Femur (tissue), 1 donor: ENCODE measurements around the gene AKR1B1.

Experiments used
- DNase-seq: peaks from one replicate; pipeline ENCODE4 v3.0.0-alpha.2; 2017

The AKR1B1 gene

GRCh38 chr7:134468475-134468874 lies 9.6 kb upstream of the AKR1B1 start:
- DNase-seq, result no peak

GRCh38 chr7:134468054-134468453 lies 9.2 kb upstream of the AKR1B1 start:
- DNase-seq, result no peak

GRCh38 chr7:134465491-134465890 lies 6.6 kb upstream of the AKR1B1 start:
- DNase-seq, result no peak

GRCh38 chr7:134464496-134464895 lies 5.6 kb upstream of the AKR1B1 start:
- no peak for DNase-seq

GRCh38 chr7:134463751-134464150 lies 4.9 kb upstream of the AKR1B1 start:
- no peak for DNase-seq

- no peak for DNase-seq
Observed at GRCh38 chr7:134462337-134462925, 3.5 kb upstream of the AKR1B1 start.

- no peak for DNase-seq
Observed at GRCh38 chr7:134461916-134462315, 3.0 kb upstream of the AKR1B1 start.

GRCh38 chr7:134459981-134460380 lies 1.1 kb upstream of the AKR1B1 start:
- no peak for DNase-seq

- peak; percentile 53 for DNase-seq
Observed at GRCh38 chr7:134458341-134458805, 527 bp downstream of the AKR1B1 start.

GRCh38 chr7:134457210-134457609 lies 1.7 kb downstream of the AKR1B1 start:
- DNase-seq, result no peak

- no peak for DNase-seq
Observed at GRCh38 chr7:134454277-134454676, 4.6 kb downstream of the AKR1B1 start.

GRCh38 chr7:134453518-134453917 lies 5.4 kb downstream of the AKR1B1 start:
- no peak for DNase-seq

GRCh38 chr7:134452991-134453473 lies 5.9 kb downstream of the AKR1B1 start:
- DNase-seq, result no peak

GRCh38 chr7:134452419-134452838 lies 6.5 kb downstream of the AKR1B1 start:
- peak; percentile 70 for DNase-seq

- DNase-seq, result no peak
Observed at GRCh38 chr7:134451656-134452055, 7.2 kb downstream of the AKR1B1 start.

GRCh38 chr7:134450294-134451000 lies 8.5 kb downstream of the AKR1B1 start:
- DNase-seq, result no peak

GRCh38 chr7:134449680-134450079 lies 9.2 kb downstream of the AKR1B1 start:
- DNase-seq, result no peak

- no peak for DNase-seq
Observed at GRCh38 chr7:134448356-134449229, 10.3 kb downstream of the AKR1B1 start.

GRCh38 chr7:134447383-134447782 lies 11.5 kb downstream of the AKR1B1 start:
- no peak for DNase-seq

GRCh38 chr7:134446923-134447322 lies 12.0 kb downstream of the AKR1B1 start:
- no peak for DNase-seq

- no peak for DNase-seq
Observed at GRCh38 chr7:134446446-134446845, 12.5 kb downstream of the AKR1B1 start.

GRCh38 chr7:134444961-134445315 lies 14.0 kb downstream of the AKR1B1 start:
- no peak for DNase-seq

GRCh38 chr7:134444198-134444960 lies 14.5 kb downstream of the AKR1B1 start:
- DNase-seq, result no peak
